Dermis blood vessel endothelial cell (primary cell): ENCODE results near the gene VAV2. TPM values are rescaled to one million over a fixed set of nuclear protein-coding genes. Genes with fewer than 3 reads are reported as not detected.
"Not testable (repeated sequence)": the region's sequence is repeated elsewhere in the genome, so short reads cannot be mapped to it uniquely, and the experiment has no call there.

ENCODE experiments used
- DNase-seq: peaks from one replicate; pipeline ENCODE4 v3.0.0; 2010
- total RNA-seq: library from RNA; depleted of rRNA; stranded (reverse); fragments of >200 nt; gene quantifications from 2 replicates; pipeline ENCODE4 v1.2.3, GENCODE V29; 2014

Gene VAV2
- total RNA-seq, 1 donor from 2014 or later: 19.6 TPM

DNA sequence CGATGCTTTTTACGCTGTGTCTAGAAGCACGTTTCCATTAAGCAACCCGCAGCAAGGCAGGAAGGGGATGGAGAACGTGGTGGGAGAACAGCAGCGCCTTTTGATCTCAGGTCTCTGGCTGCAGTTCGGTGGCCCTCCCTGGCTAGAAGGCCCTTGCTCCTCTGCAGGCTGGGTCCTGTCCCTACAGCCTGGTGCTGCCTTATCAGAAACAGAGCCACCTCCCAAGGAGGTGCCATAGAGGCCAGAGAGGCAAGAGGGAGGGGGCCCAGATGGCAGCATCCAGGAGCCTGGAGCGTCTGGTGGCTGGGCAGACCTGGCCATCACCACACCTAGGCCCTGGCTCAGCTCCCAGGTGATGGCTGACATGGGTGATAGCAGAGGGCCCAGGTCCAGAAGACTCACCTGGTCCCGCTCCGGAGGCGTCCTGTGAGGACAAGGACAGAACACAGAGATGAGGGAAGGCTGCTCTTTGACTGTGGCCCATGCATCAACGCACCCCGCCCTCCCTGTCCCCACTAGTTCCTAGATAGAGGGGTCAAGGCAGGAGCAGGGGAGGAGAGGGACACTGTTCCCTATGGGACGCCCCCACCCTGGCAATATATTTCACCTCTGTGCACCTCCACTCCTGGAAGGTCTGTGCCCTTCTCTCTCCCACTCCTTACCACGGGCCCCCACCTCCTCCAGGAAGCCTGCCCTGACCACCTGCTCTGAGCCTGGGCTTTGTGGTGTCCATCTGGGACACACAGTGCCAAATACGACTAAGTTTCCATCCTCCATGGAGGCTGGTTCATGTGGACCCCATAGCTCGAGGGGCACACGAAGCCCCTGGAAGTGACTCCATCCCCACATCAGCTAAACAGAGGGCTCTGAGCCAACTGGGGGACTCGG lies 212.4 kb downstream of the VAV2 start:
- no peak for DNase-seq

- no peak for DNase-seq
Measured at GRCh38 chr9:133779081-133779480, 213.0 kb downstream of the VAV2 start.

DNA sequence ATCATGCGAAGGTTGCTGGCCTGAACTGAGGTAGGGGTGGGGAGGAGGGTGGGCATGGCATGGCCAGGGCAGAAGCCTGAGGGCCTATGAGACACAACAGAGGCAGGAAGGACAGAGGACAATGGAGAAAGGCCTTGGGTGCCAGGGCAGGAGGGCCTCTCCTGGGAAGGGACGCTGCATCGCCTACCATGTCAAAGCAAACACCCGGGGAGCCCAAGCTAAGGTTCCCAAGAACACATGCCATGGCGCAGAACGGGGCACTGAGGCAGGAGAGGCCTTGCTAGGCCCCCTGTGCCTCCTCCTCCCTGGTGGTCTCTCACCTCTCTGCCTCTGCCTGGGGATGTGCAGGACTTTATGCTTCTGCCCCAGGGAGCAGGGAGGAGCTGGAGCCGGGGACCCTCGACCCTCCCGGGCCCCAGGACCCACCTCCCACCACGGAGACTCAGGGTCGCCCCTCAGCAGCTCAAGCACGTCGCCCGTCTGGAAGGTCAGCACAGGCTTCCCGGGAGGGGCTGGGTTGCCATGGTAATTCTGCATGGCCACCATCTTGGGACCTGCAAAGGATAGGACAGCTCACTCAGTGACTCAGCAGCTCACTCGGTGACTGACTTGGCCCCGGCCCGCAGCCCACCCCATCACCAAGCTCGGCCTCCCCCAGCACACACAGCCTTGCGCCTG lies 213.6 kb downstream of the VAV2 start:
- no peak for DNase-seq

GRCh38 chr9:133777871-133778270 lies 214.3 kb downstream of the VAV2 start:
- no peak for DNase-seq

DNA sequence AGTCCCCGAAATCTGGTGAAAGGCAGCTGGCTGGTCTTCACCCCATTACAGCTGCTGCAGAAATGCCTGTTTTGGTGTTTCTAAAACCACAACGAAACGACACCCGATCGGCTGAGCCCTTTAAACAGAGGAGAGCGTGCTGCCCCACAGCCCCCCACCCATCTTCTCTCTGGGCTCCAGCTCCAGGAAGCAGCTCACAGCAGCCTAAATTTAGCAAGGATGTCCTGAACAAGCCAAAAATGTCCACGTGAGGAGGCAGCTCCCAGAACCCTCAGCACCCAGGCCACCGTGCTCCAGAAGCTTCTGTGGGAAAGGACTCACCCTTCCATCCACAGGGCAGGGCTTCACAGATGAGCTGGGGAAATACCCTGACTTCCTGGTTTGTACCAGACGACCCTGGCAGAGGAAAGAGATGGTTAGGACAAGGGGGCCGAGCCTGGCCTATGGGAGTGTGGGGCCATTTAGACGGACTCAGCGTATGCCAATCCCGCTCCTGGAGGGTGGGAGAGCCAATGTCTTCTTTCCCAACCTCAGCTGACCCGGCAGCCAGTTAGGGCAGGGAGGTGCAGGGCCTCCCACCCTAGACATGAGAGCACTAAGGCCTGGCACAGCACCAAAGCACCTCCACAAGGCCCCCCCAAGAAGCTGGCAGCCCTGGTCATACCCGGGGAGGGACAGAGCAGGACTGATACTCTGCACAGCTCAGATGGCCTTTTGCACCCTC lies 214.9 kb downstream of the VAV2 start:
- no peak for DNase-seq

DNA sequence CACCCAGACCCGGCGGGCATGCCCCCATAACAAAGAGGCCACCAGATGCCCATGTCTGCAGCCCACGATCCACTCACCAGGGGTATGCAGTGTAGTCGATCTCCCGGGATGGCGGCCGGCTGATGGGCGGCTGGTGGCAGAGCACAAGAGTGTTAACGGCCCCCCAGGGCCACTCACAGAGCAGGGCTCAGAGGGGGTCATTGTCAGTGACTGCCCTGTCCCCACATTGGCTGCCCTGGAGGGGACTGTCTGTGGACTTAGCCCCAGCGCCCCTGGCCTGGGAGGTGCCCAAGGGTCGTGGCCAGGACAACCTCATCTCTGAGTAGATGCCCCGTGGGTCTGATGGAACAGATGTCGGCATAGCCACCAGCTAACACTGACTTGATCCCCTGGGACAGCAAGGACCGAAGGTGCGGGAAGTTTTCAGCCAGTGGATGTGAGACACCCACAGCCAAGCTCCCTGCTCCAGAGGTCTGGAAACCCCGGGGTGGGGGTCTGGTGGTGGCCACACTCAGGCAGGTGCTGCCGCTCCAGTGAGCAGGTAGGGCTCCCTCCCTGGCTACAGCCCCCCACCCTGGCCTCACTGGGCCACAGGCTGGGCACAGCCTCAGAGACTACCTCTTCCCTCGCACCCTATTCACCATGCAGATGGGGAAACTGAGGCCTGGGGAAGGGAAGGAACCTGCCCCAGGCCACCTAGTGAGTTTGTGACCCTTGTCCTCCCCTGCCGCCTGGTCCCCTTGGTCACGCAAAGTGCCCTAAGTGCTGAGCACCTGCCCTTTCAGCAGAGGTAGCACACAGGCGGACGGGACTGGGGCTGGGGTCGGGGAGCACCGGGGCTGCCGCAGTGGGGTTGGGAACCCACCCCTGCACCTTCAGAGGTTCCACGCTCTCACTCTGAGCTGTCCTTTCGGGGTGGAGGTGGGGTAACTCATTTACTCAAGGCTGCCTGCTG lies 215.9 kb downstream of the VAV2 start:
- DNase-seq: no peak

DNA sequence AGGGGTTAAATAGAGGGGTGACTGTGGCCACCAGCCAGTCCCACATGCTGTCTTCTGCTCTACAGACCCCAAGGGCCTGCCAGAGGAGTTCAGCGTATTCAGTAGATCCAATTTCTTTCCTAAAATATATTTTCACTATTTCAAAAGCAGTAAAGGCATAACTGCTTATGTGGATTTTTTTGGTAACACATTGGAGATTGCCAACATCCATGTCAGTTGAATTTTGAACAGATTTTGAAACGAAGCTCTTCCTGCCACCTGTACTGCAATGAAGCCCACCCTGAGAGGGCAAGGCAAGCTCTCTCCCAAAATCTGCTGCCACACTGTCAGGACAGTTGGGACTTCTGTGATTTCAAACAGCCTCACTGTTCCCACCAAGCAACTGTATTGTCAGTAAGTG lies 216.8 kb downstream of the VAV2 start:
- DNase-seq: no peak

GRCh38 chr9:133774799-133775198 lies 217.3 kb downstream of the VAV2 start:
- no peak for DNase-seq

GRCh38 chr9:133773889-133774655 lies 218.1 kb downstream of the VAV2 start:
- DNase-seq: no peak

- DNase-seq: no peak
Measured at GRCh38 chr9:133772581-133772980, 219.5 kb downstream of the VAV2 start.

DNA sequence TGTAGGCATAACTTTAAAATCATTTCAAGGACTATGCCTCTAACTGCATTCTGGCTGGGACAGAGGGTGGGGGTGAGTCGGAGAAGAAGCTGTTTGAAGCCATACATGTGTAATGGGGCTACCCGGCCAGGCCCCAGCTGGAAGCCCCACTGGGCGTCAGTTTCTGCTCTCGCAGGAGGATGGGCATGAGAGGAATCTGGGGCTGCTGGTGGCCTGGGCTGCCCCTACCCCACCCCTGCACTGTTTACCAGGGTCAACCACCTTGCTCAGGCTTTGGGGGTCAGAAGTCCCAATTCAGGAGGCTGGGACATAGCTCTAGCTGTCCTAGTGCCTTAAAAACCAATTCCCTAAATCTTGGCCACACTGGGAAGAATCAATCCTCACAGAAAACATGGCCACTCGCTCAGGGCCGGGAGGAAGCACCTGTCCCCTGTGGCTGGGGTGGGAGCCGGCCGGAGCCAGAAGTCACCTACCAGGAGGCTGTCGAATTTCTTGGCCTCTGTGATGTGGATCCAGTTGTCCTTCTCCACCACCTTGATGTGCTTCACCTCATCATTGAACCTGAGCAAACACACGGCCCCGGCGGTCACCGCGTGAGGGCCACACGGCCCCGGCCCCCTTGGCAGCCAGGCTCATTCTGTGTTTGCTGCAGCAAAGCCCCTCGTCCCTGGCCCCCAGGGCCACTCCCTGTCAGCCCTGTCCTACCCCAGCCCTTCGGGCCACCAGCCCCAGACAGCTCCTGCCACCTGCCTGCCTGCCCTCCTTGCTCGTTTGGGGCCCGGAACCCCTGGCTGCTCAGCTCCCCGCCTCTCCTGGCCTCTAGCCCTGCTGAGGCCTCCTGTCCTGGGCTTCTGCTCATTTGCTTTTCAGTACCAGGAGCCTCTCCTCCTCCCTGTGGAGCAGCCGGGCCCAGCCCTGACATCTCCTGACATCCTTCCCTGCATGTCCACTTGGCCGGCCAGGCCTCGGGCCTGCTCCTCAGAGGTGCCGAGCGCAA lies 220.3 kb downstream of the VAV2 start:
- no peak for DNase-seq

- DNase-seq: no peak
Measured at GRCh38 chr9:133770076-133770777, 221.9 kb downstream of the VAV2 start.

GRCh38 chr9:133769511-133770075 lies 222.5 kb downstream of the VAV2 start:
- DNase-seq: no peak

DNA sequence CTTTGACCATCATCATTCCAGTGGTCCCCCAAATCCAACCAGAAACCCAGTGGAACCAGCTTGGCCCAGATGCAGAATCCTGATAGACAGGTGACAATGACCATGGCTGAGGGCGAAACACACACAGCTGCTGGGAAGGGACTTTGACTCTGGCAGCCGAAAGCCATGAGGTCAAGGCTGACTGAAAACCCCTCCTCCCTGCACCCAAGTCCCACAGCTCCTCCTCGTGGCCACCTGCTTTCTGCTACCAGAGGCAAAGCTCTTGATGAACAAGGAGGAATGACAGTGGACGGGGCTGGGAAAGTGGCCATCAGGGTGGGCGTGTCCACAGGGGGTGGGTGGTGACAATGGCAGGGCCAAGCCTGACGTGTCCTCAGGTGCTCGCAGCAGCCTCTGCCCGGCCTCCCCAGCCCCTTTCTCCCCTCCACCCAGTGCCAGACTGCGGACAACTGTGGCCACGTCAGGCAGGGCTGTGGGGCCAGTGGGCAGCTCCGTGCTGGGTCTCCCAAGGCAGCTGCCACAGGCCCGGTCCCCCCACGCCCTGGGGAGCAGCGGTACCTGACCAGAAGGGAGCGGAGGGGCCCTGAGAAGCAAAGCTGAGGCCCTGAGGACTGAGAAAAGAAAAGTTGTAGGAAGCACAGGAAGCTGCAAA lies 223.1 kb downstream of the VAV2 start:
- no peak for DNase-seq

DNA sequence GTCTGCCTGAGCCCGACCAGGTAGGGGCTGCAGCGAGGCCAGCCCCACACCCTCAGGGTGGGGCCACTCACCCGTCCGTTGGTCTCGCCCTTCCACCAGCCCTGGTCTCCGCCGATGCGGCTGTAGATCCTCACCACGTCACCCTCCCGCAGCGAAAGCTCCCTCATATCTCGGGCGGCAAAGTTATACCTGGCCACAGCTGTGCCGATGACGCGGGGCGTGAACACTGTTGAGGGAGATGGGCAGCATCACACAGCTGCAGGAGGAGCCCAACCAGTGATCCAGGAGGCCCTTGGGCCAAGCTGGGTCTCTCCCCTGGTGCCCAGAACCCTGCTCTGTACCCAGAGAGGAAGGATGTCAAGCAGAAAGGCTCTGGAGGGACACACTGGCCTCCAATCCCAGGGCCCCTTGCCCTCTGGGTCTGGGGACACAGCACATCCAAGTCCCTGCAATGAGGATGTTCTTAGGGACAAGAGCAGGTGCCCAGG lies 223.7 kb downstream of the VAV2 start:
- no peak for DNase-seq

DNA sequence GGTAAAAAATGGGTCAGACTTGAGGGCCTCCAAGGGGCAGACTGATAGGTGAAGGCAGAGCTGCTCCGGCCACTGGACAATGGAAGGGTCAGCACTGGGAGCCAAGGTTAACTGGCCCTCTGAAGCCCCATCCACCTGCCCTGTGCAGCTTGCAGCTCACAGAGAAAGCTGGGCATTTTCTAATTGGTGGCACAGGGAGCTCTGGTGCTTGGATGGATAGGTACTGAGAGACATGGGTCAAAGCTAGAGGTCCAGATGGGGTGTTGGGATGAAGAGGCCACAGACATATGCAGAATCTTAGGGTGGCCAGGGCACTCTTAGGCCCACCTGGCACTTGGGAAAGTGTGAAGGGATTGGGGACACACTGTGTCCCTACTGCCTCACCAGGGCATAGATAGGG lies 224.5 kb downstream of the VAV2 start:
- DNase-seq: no peak

- no peak for DNase-seq
Measured at GRCh38 chr9:133767008-133767407, 225.1 kb downstream of the VAV2 start.

DNA sequence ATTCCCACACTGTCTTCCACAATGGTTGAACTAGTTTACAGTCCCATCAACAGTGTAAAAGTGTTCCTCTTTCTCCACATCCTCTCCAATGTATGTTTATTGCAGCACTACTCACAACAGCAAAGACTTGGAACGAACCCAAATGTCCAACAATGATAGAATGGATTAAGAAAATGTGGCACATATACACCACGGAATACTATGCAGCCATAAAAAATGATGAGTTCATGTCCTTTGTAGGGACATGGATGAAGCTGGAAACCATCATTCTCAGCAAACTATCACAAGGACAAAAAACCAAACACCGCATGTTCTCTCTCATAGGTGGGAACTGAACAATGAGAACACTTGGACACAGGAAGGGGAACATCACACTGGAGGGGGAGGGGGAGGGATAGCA lies 225.9 kb downstream of the VAV2 start:
- DNase-seq: not testable (repeated sequence)
